Measurements from ENCODE around the gene AKAP10. TPM values are rescaled to one million over a fixed set of nuclear protein-coding genes. Genes with fewer than 3 reads are reported as not detected.

The AKAP10 gene
- total RNA-seq, result 21.0 and 21.7 TPM in 2 replicates

GRCh38 chr17:19977293-19978208, at the start of gene AKAP10:
Gene AKAP10 (minus strand): TSS chr17:19977828. CDS start chr17:19977679, 149 bp downstream.

GRCh38 chr17:20009302-20010098, 31.9 kb upstream of the AKAP10 start, which contains the start of gene SPECC1:
Gene SPECC1 (plus strand): TSS chr17:20009359. CDS start chr17:20096652, 87,293 bp downstream.

GRCh38 chr17:19867329-19868078, 110.1 kb downstream of the AKAP10 start, which contains the start of gene ULK2:
Gene ULK2 (minus strand): TSS chr17:19867936. CDS start chr17:19867417, 519 bp downstream.

Other genes starting within 250 kb of the AKAP10 start
- gene ALDH3A1, start 229.5 kb downstream of the AKAP10 start, total RNA-seq, result 0.28 TPM in 2 replicates
- 50.5 and 54.3 TPM in 2 replicates for gene ULK2, start 109.9 kb downstream of the AKAP10 start, total RNA-seq
- gene SPECC1, start 31.5 kb upstream of the AKAP10 start, total RNA-seq, result 7.7 and 9.0 TPM in 2 replicates

All from smooth muscle cell of bladder (primary cell).